HFFc6 (cell line): ENCODE results near the gene NINJ1. TPM values are rescaled to one million over a fixed set of nuclear protein-coding genes. Genes with fewer than 3 reads are reported as not detected.
A peak's percentile ranks its signal among the peaks of the same experiment; 100 is the strongest.

Experiments
- DNase-seq: peaks from one replicate; pipeline ENCODE4 v3.0.0-alpha.2; 2018
- H3K27ac Mint-ChIP-seq: 2 replicates; pipeline ENCODE4 v1.8.0; 2020; ENCODE audit warnings: mild to moderate bottlenecking, mixed read lengths
- H3K27me3 Mint-ChIP-seq: 2 replicates; pipeline ENCODE4 v1.8.0; 2021; ENCODE audit warnings: mild to moderate bottlenecking, moderate library complexity, mixed read lengths; ENCODE audit not compliant: insufficient read depth
- H3K36me3 Mint-ChIP-seq: 2 replicates; pipeline ENCODE4 v1.8.0; 2021; ENCODE audit warnings: low read depth, mixed read lengths
- H3K4me1 Mint-ChIP-seq: 2 replicates; pipeline ENCODE4 v1.8.0; 2020; ENCODE audit warnings: low read depth, mixed read lengths
- H3K4me3 Mint-ChIP-seq: 2 replicates; pipeline ENCODE4 v1.8.0; 2020; ENCODE audit warnings: mild to moderate bottlenecking, moderate library complexity, mixed read lengths
- H3K9me3 Mint-ChIP-seq: 2 replicates; pipeline ENCODE4 v1.8.0; 2020; ENCODE audit warnings: mild to moderate bottlenecking, mixed read lengths
- CTCF ChIP-seq: fragments of 200-600 bp; sonication (generic); IDR thresholded peaks from 2 replicates; pipeline ENCODE4 v1.5.0; 2021; ENCODE audit warnings: antibody characterized with exemption, mild to moderate bottlenecking
- total RNA-seq, 6 experiments: library from RNA; stranded (reverse); fragmentation: NEBNext Ultra II Directional; extraction: Animal tissue kit (Norgen Biotek cat#: 25700); gene quantifications; 2 replicates in 1 of 6; 3 replicates in 5 of 6; pipeline ENCODE4 v1.2.3, GENCODE V29; 2021

Gene NINJ1
- total RNA-seq, 6 experiments from 2014 or later, result 23.2 to 28.0 (median 25.6) TPM

GRCh38 chr9:93139365-93140182, 5.5 kb upstream of the NINJ1 start:
- H3K9me3 Mint-ChIP-seq, result no peaks in the 10 kb centered on the region; the same call in 1 of the 2 replicates

DNA sequence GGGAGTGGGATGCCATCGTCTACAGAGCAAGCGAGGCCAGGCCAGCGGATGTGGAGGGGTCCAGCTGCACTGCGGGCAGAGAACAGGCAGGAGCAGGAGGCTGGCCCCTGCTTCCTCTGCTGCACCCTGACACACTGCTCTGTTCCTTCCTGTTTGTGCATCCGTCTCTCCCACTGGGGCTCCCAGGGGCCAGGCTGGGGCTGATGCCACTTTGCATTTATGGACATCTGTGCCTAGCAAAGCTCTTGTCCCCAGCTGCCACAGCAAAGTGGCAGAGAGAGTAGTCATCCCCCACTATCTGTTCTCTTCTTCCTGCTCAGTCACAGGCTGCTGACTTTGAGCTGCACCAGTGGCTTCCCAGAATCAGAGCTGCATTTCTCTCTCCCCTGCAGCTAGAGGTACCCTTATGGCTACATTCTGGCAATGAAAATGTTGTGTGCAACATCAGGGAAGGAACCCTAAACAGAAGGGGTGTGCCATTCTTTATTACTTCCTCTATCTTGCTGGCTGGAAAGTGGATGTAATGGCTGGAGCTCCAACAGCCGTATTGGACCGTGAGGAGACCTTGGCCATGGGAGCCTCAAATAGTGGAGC, 4.2 kb upstream of the NINJ1 start:
- no peak overlapping the region for H3K27ac Mint-ChIP-seq
- peaks cover 12% of the 10 kb centered on the region for H3K4me1 Mint-ChIP-seq
- no peak for TF ChIP-seq CTCF
- no peak for DNase-seq
- no peaks in the 10 kb centered on the region; the same call in 1 of the 2 replicates for H3K9me3 Mint-ChIP-seq
- peaks cover 4% of the 10 kb centered on the region for H3K36me3 Mint-ChIP-seq
- no peak overlapping the region for H3K4me3 Mint-ChIP-seq
- peaks cover 4% of the 10 kb centered on the region; the same call in 1 of the 2 replicates for H3K27me3 Mint-ChIP-seq

More at GRCh38 chr9:93139365-93140182, 5.5 kb upstream of the NINJ1 start:
- H3K36me3 Mint-ChIP-seq, result peaks cover 4% of the 10 kb centered on the region
- no peak for TF ChIP-seq CTCF
- no peak overlapping the region for H3K27ac Mint-ChIP-seq
- peaks cover 7% of the 10 kb centered on the region for H3K27me3 Mint-ChIP-seq
- DNase-seq, result no peak
- H3K4me1 Mint-ChIP-seq, result peaks cover 9% of the 10 kb centered on the region
- H3K4me3 Mint-ChIP-seq, result no peak overlapping the region

GRCh38 chr9:93137362-93137761, 3.3 kb upstream of the NINJ1 start:
- peaks cover 22% of the 10 kb centered on the region for H3K4me1 Mint-ChIP-seq
- DNase-seq, result no peak
- H3K36me3 Mint-ChIP-seq, result peaks cover 4% of the 10 kb centered on the region
- no peaks in the 10 kb centered on the region; the same call in 1 of the 2 replicates for H3K9me3 Mint-ChIP-seq
- H3K27me3 Mint-ChIP-seq, result peaks cover 2% of the 10 kb centered on the region; the same call in 1 of the 2 replicates
- H3K4me3 Mint-ChIP-seq, result no peak overlapping the region
- no peak overlapping the region for H3K27ac Mint-ChIP-seq
- TF ChIP-seq CTCF, result no peak

GRCh38 chr9:93136011-93136440, 2.0 kb upstream of the NINJ1 start:
- peak overlapping the region; percentile 42; the same call in 1 of the 2 replicates for H3K27ac Mint-ChIP-seq
- no peak for TF ChIP-seq CTCF
- H3K36me3 Mint-ChIP-seq, result peaks cover 4% of the 10 kb centered on the region
- peak overlapping the region; percentile 49; the same call in 1 of the 2 replicates for H3K4me3 Mint-ChIP-seq
- no peaks in the 10 kb centered on the region; the same call in 1 of the 2 replicates for H3K9me3 Mint-ChIP-seq
- peaks cover 29% of the 10 kb centered on the region for H3K4me1 Mint-ChIP-seq
- H3K27me3 Mint-ChIP-seq, result no peaks in the 10 kb centered on the region
- DNase-seq, result no peak

- H3K4me3 Mint-ChIP-seq, result peak overlapping the region; percentile 84
- no peak for DNase-seq
- H3K36me3 Mint-ChIP-seq, result peaks cover 4% of the 10 kb centered on the region
- H3K9me3 Mint-ChIP-seq, result no peaks in the 10 kb centered on the region; the same call in 1 of the 2 replicates
- H3K4me1 Mint-ChIP-seq, result peaks cover 29% of the 10 kb centered on the region
- H3K27me3 Mint-ChIP-seq, result no peaks in the 10 kb centered on the region
- peak overlapping the region; percentile 67 for H3K27ac Mint-ChIP-seq
- TF ChIP-seq CTCF, result no peak
Observed at GRCh38 chr9:93134740-93135444, 841 bp upstream of the NINJ1 start.
